Skeletal muscle cell (primary cell): Measurements from ENCODE around the gene MAPK8IP1.
"Not testable (repeated sequence)": the region's sequence is repeated elsewhere in the genome, so short reads cannot be mapped to it uniquely, and the experiment has no call there.

ENCODE experiments used
- DNase-seq: peaks from one replicate; pipeline ENCODE4 v3.0.0-alpha.2; 2010; ENCODE audit warnings: low read depth
- H3K4me3 ChIP-seq: 2 replicates; pipeline ENCODE4 v1.5.1; 2011; ENCODE audit warnings: low read depth, mild to moderate bottlenecking, control low read depth, low read length, moderate library complexity

The MAPK8IP1 gene

DNA sequence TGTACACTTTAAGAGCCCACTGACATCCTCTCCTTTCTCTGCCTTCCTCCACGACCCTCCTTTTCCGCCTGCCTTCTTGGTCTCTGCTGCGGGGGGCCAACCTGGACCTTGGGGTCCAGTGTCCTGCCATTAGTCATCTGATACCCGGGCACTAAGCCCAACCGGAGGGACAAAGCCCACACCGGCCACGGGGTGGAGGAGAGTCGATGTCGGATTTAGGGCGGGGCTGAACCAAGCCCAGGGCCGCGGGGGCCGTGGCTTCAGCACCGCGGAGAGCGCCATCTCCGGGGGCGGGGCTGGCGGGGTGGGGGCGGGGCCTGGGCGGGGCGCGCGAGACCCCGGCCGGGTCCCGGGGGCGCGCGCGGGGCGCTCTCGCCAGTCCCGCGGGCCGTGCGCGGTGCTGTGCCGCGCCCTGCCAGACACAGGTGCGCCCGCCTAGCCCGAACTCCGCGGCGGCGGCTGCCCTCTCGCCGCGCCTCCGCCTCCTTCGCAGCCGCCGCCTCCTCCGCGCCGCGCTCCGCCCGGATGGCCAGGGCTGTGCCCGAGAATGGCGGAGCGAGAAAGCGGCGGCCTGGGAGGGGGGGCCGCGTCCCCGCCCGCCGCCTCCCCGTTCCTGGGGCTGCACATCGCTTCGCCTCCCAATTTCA lies at the start of gene MAPK8IP1:
TSS of gene MAPK8IP1 (plus strand) at position 378 of the 647 bp plus-strand sequence. CDS start at position 548, 170 bp downstream.
- DNase-seq: no peak
- H3K4me3 ChIP-seq: peak within 1 kb of the TSS; percentile 46

DNA sequence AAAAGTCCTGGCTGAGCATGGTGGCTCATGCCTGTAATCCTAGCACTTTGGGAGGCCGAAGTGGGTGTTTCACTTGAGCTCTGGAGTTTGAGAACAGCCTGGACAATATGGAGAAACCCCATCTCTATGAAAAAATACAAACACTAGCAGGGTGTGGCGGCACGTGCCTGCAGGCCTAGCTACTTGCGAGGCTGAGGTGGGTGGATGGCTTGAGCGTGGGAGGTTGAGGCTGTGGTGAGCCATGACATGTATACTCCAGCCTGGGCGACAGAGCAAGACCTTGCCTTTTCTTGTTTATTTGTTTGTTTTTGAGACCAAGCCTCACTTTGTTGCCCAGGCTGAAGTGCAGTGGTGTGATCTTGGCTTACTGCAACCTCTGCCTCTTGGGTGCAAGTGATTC lies 46.2 kb upstream of the MAPK8IP1 start:
- H3K4me3 ChIP-seq: no peak overlapping the region

DNA sequence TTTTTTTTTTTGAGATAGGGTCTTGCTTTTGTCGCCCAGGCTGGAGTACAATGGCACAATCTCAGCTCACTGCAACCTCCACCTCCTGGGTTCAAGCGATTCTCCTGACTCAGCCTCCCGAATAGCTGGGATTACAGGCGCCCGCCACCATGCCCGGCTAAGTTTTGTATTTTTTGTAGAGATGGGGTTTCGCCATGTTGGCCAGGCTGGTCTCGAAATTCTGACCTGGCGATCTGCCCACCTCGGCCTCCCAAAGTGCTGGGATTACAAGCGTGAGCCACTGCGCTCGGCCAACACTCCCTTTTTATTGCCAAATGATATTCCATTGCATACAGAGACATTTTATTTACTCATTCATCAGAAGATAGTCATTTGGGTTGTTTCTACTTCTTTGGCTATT lies 45.2 kb upstream of the MAPK8IP1 start:
- not testable (repeated sequence) for H3K4me3 ChIP-seq, DNase-seq

More for the DNA sequence above, 46.2 kb upstream of the MAPK8IP1 start:
- no peak for DNase-seq

DNA sequence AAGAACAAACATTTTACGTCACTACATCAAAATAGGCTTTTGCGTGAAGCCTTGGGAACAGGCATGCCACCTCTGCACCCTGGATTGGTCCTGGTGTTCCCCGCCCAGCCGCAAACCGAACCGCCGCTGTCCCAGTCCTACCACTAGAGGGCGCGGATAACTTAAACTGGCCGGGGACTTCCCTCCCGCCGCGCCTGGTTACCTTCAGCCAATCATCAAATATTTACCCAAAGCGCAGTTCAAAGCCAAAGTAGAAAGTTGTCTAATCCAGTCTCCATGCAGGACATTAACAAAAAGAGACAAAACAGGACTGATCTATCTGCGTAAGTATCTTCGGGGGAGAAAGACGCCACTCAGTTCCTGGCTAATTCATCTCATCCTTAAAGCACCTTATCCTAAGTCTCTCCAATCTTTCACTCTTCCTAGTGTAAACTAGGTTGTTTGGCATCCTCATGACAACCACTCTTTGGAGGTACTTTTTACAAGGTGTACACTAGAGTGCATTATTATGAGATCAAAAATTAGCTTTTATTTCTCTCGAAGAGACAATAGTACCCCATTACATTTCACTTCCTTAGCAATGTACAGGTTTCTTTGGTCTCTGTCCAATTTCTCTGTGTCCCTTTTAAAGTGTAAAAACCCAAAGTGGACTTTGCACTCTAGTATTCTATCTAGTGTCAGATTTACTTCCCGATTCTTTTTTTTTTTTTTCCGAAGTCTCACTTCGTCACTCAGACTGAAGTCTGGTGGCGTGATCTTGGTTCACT lies 42.1 kb upstream of the MAPK8IP1 start:
- peak overlapping the region; percentile 10 for H3K4me3 ChIP-seq
- peak; percentile 47 for DNase-seq

DNA sequence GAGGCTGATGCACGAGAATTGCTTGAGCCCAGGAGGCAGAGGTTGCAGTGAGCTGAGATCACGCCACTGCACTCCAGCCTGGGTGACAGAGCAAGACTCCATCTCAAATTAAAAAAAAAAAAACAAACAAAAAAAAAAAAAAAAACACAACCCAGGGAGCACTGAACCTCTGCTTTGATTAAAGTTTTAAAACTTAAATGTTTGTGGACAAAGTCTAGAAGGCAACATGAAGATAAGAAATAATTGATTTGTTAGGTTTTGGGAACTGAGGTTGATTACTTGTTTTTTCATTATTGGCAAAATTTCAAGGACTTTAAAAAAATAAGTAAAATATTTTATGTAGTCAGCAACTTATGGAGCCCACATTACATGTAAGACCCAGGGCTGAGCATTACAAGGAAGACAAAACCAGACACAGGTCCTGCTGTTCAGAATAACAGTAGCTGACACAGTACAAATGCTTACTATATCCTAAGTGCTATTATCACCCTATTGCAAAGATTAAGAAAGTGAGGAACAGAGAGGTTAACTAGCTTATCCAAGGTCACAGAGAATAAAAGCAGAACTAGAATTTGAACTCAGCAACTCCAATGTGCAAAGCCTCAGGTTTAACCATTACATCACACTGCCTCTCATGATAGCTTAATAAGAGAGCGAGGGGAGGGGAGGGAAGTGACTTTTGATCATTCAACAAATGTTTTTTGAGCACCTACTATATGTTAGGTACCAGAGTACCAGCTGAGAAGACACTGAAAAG lies 40.5 kb upstream of the MAPK8IP1 start:
- DNase-seq: no peak
- no peak overlapping the region for H3K4me3 ChIP-seq

DNA sequence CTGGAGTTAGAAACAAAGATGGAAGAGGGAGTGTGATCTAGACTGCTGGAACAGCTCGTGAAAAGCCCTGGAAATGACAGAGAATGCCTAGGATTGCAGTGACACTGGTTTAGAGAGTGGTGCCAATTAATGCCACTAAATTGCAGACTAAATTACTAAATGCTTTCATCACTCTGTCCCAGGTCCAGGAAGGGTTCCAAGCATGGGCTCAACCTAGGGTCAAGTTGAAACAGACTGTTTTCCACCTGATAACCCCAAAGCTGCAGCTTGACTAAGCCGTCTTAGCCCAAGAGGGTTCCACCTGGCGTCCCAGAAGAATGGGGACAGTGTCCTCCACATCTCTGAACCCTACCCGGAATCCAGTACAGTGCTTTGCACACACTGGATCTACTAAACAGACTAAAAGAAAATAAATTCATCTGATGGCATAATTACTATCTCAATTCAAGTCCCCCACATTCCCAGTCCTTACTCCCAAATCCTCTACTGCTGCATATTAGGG lies 39.2 kb upstream of the MAPK8IP1 start:
- no peak overlapping the region for H3K4me3 ChIP-seq

DNA sequence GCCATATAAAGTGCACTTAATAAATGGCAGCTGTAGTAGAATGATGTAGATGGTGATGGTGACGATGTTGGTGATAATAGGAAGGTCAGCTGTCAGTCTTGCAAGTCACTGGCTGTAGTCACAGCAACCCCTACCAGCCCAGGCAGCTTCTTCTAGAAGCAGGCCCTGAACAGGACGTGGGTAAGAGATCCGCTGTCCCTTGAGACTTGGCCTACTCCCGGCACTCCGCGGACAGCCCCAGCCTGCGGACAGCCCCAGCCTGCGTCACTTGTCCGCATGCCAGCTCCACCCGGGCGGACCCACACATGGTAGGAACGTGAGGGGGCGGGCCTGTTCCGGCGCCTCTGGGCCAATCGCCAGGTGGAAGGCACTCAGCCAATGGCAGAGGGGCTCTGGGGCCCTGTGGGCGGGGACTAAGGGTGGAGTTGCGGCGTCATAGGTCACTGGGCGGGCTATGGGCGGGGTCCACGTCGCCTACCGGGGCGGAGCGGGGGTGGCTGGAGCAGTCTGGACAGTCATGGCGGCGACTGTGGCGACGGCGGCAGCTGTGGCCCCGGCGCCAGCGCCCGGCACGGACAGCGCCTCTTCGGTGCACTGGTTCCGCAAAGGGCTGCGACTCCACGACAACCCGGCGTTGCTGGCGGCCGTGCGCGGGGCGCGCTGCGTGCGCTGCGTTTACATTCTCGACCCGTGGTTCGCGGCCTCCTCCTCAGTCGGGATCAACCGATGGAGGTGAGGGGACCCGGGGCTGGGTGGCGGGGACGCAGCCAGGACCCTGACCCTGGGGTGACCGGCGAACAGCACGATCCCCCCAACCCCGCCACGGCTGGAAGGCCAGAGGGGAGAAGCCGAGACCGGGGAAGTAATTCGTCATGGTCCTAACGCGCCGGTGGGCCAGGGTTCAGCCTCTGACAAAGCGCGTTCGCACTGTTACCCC lies 38.2 kb upstream of the MAPK8IP1 start, which contains the start of gene CRY2:
TSS of gene CRY2 (plus strand) at position 502 of the 937 bp plus-strand sequence. CDS start at position 518, 16 bp downstream.
- peak within 1 kb of the TSS; percentile 87 for H3K4me3 ChIP-seq
- peak; percentile 98 for DNase-seq

More for the DNA sequence above, 39.2 kb upstream of the MAPK8IP1 start:
- no peak for DNase-seq

DNA sequence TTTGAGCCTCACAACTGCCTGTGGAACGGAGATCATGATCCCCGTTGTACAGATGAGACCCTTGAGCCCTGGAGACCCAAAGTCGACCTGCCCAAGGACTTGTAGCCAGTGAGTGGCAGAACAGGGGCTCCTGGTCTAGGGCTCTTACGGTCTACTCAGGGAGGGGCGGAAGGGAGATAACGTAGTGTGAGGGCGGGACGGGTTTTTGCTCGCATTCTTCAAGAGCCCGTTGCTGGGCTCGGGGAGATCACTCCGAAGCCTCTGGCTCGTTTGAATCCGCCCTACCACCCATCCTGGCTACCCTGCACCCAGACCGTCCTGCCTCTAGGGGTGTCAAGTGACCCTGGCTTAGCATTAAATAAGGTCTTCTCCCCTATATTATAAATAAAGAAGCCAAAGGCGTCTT lies 37.5 kb upstream of the MAPK8IP1 start:
- no peak for DNase-seq
- H3K4me3 ChIP-seq: peak overlapping the region; percentile 87

DNA sequence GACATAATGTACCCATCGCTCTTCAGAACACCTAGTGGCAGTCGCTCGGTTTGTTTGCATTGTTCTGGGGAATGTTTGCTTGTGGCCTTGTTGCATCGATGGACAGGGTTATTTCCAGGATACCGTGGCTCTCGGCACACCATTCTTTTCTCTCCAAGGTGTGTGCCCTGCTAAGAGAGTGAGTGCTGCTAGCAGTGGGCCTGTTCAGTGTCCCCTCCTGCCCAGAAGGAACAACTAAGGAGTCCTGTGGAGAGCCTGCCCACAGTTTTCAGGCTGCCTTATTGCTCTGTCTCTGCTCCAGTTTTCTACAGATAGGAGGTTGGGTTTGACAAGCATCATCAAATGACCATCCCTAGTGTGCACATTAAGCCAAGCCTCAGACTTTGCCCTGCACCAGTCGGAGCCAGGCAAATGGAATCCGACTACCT lies 36.8 kb upstream of the MAPK8IP1 start:
- peak overlapping the region; percentile 87 for H3K4me3 ChIP-seq
- DNase-seq: no peak

DNA sequence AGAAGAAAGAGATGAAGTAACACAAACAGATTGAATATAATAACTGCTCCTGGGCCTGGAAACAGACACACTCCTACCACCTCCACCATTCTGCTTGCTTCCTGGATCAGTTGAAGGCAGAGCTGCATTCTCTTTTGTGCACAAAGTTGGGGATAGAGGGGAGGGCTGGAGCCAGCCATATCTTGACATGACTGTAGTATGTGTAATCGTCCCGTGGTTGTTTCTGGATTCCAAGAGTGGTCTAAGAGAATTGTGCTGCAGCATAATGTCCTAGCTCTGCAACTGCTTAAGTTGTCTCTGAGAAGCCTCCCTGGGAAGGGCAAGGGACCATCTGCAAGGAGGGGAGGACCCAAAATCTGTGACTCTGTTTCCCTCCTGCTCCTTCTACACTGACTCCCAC lies 35.0 kb upstream of the MAPK8IP1 start:
- no peak for DNase-seq
- H3K4me3 ChIP-seq: no peak overlapping the region

DNA sequence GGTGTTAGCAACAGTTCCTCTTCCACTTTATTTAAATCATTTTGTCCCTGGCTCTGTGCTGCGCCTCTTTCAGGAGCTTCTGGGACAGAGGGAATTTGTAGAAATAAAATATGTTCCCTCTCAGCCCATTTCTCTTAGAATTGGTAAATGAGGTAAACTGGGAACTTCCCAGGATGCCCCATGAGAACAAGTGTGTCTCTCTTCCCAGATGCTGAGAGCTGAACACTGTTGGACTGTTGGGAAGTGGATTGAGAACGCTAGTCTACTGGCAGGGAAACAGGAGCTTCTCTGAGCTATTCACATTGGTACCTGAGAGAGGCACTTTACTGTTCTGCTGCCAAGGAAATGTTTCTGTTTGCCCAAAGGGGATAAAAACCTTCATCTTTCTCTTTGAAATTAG lies 34.2 kb upstream of the MAPK8IP1 start:
- no peak overlapping the region for H3K4me3 ChIP-seq
- DNase-seq: no peak

DNA sequence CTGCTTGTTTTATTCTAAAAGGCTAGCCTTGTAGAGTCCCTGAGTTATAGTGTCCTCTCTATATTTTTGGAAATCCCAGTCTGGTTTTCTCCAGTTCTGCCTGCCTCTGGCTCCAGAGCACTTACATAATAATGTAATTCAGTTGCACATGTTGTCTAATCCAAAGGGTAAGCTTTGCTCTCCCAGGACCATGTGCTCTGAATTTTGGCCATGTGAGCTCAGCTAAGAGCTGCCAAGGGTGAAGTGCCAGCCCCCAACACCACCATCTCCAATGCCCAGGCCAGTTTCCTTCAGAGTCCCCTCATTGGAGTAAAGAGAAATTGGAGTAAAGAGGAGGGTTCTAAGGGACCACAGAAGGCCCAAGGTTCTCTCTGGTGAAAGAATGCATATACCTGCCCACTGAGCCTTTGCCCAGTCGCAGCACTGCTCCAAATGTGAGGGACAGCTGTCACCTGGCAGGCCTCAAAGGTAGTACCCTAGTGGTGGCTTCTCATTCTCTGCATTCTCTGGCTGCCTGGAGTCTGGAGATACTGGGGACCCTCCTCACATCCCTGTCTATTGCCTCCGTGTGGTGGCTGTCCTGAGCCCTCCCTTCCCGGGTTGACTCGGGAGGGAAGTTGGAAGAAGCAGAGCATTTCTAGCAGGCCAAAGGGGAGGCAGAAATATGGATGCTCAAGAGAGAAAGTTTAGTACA lies 33.3 kb upstream of the MAPK8IP1 start:
- no peak for DNase-seq
- H3K4me3 ChIP-seq: no peak overlapping the region

DNA sequence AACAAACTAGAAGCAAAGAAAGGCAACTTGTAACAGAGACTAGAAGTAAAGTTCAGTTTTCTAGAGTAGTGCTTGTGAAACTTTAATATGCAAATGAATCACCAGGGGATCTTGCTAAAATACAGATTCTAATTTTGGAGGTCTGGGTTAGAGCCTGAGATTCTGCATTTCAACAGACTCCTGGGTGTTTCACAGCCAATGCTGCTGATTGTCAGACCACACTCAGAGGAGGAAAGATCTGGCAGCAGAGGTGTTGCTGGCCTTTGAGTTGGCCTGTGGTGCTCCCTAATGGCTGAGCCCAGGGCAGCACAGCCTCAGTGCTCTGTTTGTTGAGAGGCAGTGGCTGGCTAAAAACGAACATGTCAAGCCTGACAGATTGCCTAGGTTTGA lies 32.7 kb upstream of the MAPK8IP1 start:
- no peak for DNase-seq
- H3K4me3 ChIP-seq: no peak overlapping the region

DNA sequence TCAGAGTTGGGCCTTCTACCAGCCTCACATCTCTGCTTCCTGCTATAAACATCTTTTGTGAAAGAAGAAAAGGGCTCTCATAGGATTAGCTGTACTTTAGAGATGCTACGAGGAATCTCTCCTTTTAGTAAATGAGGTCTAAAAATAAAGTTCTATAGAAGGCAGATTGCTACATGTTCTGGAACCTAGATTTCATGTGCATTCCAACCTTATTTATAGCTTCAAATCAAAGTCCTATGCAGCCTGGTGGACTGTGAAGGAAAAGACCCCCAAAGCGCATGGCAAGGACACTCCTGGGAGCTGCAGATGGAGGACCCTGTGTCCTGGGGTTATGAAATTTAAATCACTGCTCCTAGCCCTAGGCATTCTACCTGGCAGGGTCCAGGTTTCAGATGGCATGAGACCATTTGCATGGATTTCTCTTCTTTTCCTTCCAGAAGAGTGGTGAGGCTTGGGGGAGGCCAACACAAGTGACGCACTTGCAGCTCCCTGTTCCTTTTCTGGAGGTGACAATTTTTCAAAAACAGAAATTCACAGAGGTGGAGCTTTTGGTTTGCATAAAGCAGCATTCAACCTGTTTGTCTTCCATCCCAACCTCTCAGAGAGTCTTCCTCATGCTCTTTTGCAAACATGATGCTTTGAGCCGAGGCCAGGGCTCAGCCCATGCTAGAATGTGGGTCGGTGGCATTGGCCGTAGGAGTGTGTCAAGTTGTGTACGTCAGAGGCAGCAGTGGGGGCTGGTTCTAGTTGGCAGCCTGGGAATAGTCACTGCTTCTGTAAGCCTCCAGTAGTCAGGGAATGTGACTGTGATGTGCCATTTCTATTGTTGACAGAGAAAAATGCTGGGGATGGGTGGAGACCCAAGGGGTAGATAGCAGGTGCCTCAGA lies 31.9 kb upstream of the MAPK8IP1 start:
- H3K4me3 ChIP-seq: no peak overlapping the region
- no peak for DNase-seq

DNA sequence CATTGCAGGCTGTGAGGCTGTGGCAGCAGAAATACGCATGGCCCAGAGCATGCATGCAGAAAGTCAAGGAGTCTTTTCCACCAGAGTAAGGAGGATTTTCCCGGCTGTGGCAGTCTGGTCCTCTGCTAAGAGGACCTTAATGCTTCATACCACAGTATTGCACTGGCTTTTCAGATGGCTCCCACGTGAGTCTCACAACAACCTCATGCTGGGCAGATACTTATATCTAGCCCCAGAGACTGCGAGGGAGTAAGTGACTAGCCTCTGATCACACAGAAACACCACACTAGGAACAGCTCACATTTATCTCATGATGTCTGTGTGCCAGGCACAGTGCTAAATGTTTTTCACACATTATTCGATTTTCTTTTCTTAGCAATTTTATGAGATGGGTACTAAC lies 30.1 kb upstream of the MAPK8IP1 start:
- no peak for DNase-seq
- no peak overlapping the region for H3K4me3 ChIP-seq

DNA sequence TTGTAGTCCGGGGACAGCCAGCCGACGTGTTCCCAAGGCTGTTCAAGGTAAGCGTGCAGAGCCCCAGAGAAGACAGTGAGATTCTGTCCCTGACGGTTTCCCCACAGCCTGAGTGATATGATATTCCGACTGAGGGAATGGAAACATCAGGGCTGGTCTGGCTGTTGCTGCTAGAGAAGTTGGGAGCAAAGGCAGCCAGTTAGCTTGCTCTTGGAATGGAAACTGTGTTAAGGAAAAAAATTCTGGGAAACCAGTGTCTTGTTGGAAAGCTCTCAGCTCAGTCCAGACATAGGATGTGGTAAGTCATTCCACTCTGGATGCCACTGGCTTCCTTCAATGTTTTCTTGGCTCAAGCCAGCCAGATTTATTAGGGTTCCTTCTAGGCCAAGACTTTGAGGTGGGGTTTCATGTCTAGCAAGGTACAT lies 29.4 kb upstream of the MAPK8IP1 start:
- no peak for DNase-seq
- no peak overlapping the region for H3K4me3 ChIP-seq

DNA sequence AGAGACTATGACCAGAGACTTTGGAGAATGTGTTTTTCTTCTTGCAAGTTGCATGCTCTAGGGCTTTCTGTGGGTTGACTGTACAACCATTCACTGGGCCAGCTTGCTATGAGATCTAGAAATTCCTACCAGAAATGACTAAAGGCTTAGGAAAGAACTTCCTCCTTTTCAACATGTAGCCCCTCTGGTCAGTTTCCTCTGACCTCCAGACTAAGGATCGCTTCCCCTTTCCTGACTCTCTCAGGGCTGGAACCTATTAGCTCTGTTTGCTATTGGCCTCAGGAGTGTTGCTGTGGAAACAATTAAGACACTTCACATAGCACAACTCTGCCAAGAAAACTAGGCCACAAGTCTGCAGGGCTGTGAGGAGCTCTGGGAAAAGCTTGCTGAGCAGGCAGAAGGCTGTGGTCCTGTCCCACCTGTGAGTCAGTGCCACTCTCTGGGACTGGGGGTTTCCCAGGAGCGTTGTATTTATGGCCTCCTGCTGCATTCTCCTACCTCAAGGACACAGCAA lies 27.4 kb upstream of the MAPK8IP1 start:
- DNase-seq: peak; percentile 82
- H3K4me3 ChIP-seq: no peak overlapping the region
